ENCODE results near the gene SRGAP2C.
"Not testable (repeated sequence)": the region's sequence is repeated elsewhere in the genome, so short reads cannot be mapped to it uniquely, and the experiment has no call there.

Gene SRGAP2C

GRCh38 chr1:121184290-121185127 lies at the start of gene SRGAP2C, which contains the start of gene FAM72B:
SRGAP2C (plus strand) TSS chr1:121184975; CDS start chr1:121187447, 2,472 bp downstream.
FAM72B (minus strand) TSS chr1:121184340; CDS start chr1:121183489, 851 bp downstream.
- peak; percentile 64 to 91 (median 82) for DNase-seq

GRCh38 chr1:121140393-121140792 lies 44.4 kb upstream of the SRGAP2C start:
- not testable (repeated sequence) for DNase-seq

- not testable (repeated sequence) for DNase-seq
Observed at GRCh38 chr1:121148489-121149190, 36.1 kb upstream of the SRGAP2C start.

- not testable (repeated sequence) for DNase-seq
Observed at GRCh38 chr1:121151294-121151693, 33.5 kb upstream of the SRGAP2C start.

GRCh38 chr1:121152788-121153187 lies 32.0 kb upstream of the SRGAP2C start:
- DNase-seq: not testable (repeated sequence)

GRCh38 chr1:121154811-121155210 lies 30.0 kb upstream of the SRGAP2C start:
- not testable (repeated sequence) for DNase-seq

- DNase-seq: not testable (repeated sequence)
Observed at GRCh38 chr1:121155671-121156358, 29.0 kb upstream of the SRGAP2C start.

GRCh38 chr1:121156958-121157603 lies 27.7 kb upstream of the SRGAP2C start:
- DNase-seq: not testable (repeated sequence)

- not testable (repeated sequence) for DNase-seq
Observed at GRCh38 chr1:121157609-121158008, 27.2 kb upstream of the SRGAP2C start.

GRCh38 chr1:121160118-121160517 lies 24.7 kb upstream of the SRGAP2C start:
- not testable (repeated sequence) for DNase-seq

GRCh38 chr1:121161199-121161901 lies 23.4 kb upstream of the SRGAP2C start:
- DNase-seq: not testable (repeated sequence)

- not testable (repeated sequence) for DNase-seq
Observed at GRCh38 chr1:121163850-121164757, 20.7 kb upstream of the SRGAP2C start.

- DNase-seq: not testable (repeated sequence)
Observed at GRCh38 chr1:121165296-121165695, 19.5 kb upstream of the SRGAP2C start.

GRCh38 chr1:121167225-121167738 lies 17.5 kb upstream of the SRGAP2C start:
- not testable (repeated sequence) for DNase-seq

GRCh38 chr1:121168152-121168668 lies 16.6 kb upstream of the SRGAP2C start:
- not testable (repeated sequence) for DNase-seq

GRCh38 chr1:121176649-121177048 lies 8.1 kb upstream of the SRGAP2C start:
- DNase-seq: not testable (repeated sequence)

- DNase-seq: not testable (repeated sequence)
Observed at GRCh38 chr1:121178197-121178596, 6.6 kb upstream of the SRGAP2C start.

- DNase-seq: not testable (repeated sequence)
Observed at GRCh38 chr1:121183867-121184266, 908 bp upstream of the SRGAP2C start.

GRCh38 chr1:121185140-121185708 lies 449 bp downstream of the SRGAP2C start:
- not testable (repeated sequence) for DNase-seq

- DNase-seq: not testable (repeated sequence)
Observed at GRCh38 chr1:121186191-121186590, 1.4 kb downstream of the SRGAP2C start.

Measured in activated CD4-positive, CD25-positive, alpha-beta regulatory T cell (primary cell).